ENCODE data around the gene LDLRAD4. TPM values are rescaled to one million over a fixed set of nuclear protein-coding genes. Genes with fewer than 3 reads are reported as not detected.

LDLRAD4 gene
- total RNA-seq, 4 donors from 2014 or later, result 14.0 to 36.9 (median 29.3) TPM

DNA sequence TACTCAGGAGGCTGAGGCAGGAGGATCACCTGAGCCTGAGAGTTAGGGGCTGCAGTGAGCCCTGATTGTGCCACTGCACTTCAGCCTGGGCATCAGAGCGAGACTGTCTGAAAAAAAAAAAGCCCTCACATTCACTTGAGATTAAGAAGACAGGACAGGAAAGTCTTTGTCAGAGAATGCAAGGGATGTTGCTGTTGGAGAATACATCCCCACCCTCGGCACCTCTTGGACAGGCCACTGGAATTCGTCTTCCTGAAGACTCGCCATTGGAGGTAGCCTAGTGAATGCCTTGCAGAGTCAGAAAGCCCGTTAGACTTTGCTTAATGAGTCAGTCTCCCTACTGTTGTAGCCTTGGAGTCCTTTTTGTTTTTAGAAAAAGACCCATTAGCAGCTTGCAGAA lies 302.2 kb downstream of the LDLRAD4 start:
- H3K36me3 ChIP-seq, result peaks cover 0 to 14% (median 0%) of the 10 kb centered on the region in 3 donors
- DNase-seq (ENCODE audit: low spot score in 2 of 2), result no peak
- H3K27me3 ChIP-seq, result no peaks in the 10 kb centered on the region
- peaks cover 0 to 16% (median 0%) of the 10 kb centered on the region in 4 donors for H3K9me3 ChIP-seq
- no peaks in the 10 kb centered on the region for H3K4me1 ChIP-seq
- H3K4me3 ChIP-seq, result no peak overlapping the region
- 88% methylated on average over 5 of the region's 5 CpGs for WGBS, 2 donors
- TF ChIP-seq, protein P1, sequence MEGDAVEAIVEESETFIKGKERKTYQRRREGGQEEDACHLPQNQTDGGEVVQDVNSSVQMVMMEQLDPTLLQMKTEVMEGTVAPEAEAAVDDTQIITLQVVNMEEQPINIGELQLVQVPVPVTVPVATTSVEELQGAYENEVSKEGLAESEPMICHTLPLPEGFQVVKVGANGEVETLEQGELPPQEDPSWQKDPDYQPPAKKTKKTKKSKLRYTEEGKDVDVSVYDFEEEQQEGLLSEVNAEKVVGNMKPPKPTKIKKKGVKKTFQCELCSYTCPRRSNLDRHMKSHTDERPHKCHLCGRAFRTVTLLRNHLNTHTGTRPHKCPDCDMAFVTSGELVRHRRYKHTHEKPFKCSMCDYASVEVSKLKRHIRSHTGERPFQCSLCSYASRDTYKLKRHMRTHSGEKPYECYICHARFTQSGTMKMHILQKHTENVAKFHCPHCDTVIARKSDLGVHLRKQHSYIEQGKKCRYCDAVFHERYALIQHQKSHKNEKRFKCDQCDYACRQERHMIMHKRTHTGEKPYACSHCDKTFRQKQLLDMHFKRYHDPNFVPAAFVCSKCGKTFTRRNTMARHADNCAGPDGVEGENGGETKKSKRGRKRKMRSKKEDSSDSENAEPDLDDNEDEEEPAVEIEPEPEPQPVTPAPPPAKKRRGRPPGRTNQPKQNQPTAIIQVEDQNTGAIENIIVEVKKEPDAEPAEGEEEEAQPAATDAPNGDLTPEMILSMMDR (IDR thresholded peaks at IDR 0.05), result no peak
- TF ChIP-seq POLR2A (IDR thresholded peaks at IDR 0.05), result no peak
- no peak for TF ChIP-seq EP300 (IDR thresholded peaks at IDR 0.05)
- peak overlapping the region in 3 of 4 donors; percentile 45 to 73 (median 55) for H3K27ac ChIP-seq

DNA sequence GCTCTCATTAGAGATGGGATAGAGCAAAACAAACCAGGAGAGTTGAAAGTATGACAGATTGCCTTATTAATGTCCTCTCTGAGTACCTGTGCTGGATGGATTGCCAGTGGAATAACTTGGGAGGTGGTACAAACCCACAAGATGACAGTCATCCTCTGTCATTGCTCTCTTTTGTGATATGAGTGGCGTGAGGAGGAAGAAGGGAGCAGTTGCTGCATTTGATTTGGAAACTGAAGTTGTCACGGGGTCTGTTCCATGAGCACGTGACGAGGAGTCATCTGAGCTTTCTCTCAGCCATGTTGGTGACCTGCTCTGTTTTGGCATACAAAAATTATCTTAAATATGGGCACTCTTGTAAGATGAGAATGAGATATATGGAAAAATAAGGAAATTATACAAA lies 302.9 kb downstream of the LDLRAD4 start:
- H3K4me3 ChIP-seq, result no peak overlapping the region
- peaks cover 0 to 16% (median 0%) of the 10 kb centered on the region in 4 donors for H3K9me3 ChIP-seq
- DNase-seq (ENCODE audit: low spot score in 2 of 2), result no peak
- 71 to 78% methylated on average over 4 of the region's 4 CpGs for WGBS, 2 donors
- H3K27me3 ChIP-seq, result no peaks in the 10 kb centered on the region
- TF ChIP-seq EP300 (IDR thresholded peaks at IDR 0.05), result no peak
- peak overlapping the region in 3 of 4 donors; percentile 45 to 73 (median 50) for H3K27ac ChIP-seq
- peaks cover 0 to 11% (median 0%) of the 10 kb centered on the region in 3 donors for H3K36me3 ChIP-seq
- H3K4me1 ChIP-seq, result no peaks in the 10 kb centered on the region

DNA sequence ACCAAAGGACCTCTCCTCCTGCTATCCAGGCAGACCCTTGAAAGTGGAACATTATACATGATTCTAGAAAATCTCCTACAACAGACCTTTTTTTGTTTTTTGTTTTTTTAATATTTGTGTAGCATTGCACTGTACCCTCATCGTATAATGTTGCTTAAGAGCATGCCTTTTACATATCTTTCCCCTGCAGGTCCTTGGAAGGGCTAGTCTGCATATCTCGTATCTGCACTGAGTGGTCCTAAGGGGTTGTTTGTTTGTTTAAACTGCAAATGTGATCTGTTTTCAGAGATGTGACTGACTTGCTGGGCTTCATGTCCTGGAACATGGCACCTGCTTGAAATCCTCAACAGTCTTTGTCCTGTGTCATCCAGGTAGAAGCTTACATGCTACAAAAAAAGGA lies 303.7 kb downstream of the LDLRAD4 start:
- WGBS, 2 donors, result 57 to 65% methylated on average over 2 of the region's 2 CpGs
- Histone ChIP-seq H3K36me3 (peaks cover 0 to 2% (median 0%) of the 10 kb centered on the region in 3 donors), H3K27ac (no peak overlapping the region), H3K4me1 (no peaks in the 10 kb centered on the region), H3K9me3 (peaks cover 0 to 15% (median 0%) of the 10 kb centered on the region in 4 donors), H3K27me3 (no peaks in the 10 kb centered on the region), H3K4me3 (no peak overlapping the region)
- no peak for TF ChIP-seq POLR2A (IDR thresholded peaks at IDR 0.05)
- TF ChIP-seq, protein P1 (IDR thresholded peaks at IDR 0.05), result no peak
- TF ChIP-seq EP300 (IDR thresholded peaks at IDR 0.05), result no peak
- DNase-seq (ENCODE audit: low spot score in 2 of 2), result no peak

DNA sequence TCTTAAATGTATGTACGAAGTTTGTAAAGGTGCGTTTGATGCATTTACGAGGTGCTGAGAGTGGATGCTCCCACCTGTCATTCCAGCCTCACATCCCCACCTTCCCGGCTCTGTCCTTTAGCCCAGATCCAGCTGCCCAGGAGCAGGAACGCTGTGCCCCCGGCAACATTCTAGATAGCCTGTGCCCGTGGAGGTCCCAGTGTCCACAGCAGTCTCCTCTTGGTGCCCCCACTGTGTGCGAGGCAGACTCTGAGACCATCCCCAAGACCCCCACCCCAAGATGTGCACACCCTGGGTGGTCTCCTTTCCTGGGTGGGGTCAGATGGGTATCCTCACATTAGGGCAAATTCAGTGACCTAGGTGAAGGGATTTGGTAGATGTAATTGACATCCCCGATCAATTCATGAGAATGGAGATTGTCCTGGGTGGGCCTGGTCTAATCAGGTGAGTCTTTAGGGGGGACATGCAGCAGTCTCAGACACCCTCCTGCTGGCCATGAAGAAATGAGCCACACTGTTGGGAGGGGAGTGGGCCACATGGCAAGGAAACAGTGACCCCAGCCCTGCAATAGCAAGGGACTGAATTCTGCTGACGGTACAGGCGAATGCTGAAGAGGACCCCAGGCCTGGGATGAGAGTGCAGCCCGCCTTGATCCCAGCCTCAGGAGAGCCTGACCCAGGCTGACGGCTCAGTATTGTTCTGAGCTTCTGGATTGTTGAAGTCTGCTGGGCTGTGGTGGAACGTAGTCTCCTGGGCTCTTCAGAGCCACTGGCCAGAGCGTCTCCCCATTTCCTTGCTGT lies 304.5 kb downstream of the LDLRAD4 start:
- H3K36me3 ChIP-seq, result no peaks in the 10 kb centered on the region
- DNase-seq (ENCODE audit: low spot score in 2 of 2), result no peak
- H3K4me1 ChIP-seq, result no peaks in the 10 kb centered on the region
- H3K9me3 ChIP-seq, result peaks cover 0 to 7% (median 0%) of the 10 kb centered on the region in 4 donors
- 90 to 94% methylated on average over 13 to 14 of the region's 15 CpGs for WGBS, 2 donors
- TF ChIP-seq EP300 (IDR thresholded peaks at IDR 0.05) (no peak), POLR2A (IDR thresholded peaks at IDR 0.05) (no peak)
- TF ChIP-seq, protein P1 (IDR thresholded peaks at IDR 0.05), result no peak
- H3K27ac ChIP-seq, result no peak overlapping the region
- no peak overlapping the region for H3K4me3 ChIP-seq
- H3K27me3 ChIP-seq, result no peaks in the 10 kb centered on the region

DNA sequence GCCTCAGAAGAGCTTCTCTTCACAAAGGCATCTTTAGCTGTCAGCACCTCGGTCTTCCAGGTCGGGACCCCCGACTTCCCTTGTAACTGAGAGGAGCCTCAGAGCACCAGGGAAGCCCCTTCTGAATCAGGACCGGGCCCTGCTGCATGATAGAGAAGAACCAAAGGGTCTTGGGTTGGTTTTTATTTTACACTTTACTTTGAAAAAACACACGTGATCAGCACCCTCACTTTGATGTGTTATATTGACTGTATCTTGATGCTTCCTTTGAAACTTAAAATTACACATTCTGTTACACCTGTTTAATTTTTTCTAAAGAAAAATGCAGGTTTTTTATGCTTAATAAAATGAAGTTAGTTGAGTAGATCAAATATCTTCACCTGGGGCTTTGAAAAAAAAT lies 305.5 kb downstream of the LDLRAD4 start:
- H3K27me3 ChIP-seq, result no peaks in the 10 kb centered on the region
- 92 to 96% methylated on average over 5 of the region's 5 CpGs for WGBS, 2 donors
- H3K4me1 ChIP-seq, result no peaks in the 10 kb centered on the region
- H3K4me3 ChIP-seq, result no peak overlapping the region
- DNase-seq (ENCODE audit: low spot score in 2 of 2), result no peak
- no peaks in the 10 kb centered on the region for H3K9me3 ChIP-seq
- TF ChIP-seq EP300 (IDR thresholded peaks at IDR 0.05) (no peak), POLR2A (IDR thresholded peaks at IDR 0.05) (no peak)
- TF ChIP-seq, protein P1 (IDR thresholded peaks at IDR 0.05), result no peak
- H3K36me3 ChIP-seq, result no peaks in the 10 kb centered on the region
- H3K27ac ChIP-seq, result no peak overlapping the region

All from tibial nerve (tissue), 4 donors.